NCI-H187 treated with DMSO at 0.1 percent for 48 hours (cell line): Measurements from ENCODE around the gene FGF14.
A peak's percentile ranks its signal among the peaks of the same experiment; 100 is the strongest.

Experiments used
- DNase-seq: peaks from one replicate; lab custom pipeline; 2025; lab: John Stamatoyannopoulos, UW

Gene FGF14

DNA sequence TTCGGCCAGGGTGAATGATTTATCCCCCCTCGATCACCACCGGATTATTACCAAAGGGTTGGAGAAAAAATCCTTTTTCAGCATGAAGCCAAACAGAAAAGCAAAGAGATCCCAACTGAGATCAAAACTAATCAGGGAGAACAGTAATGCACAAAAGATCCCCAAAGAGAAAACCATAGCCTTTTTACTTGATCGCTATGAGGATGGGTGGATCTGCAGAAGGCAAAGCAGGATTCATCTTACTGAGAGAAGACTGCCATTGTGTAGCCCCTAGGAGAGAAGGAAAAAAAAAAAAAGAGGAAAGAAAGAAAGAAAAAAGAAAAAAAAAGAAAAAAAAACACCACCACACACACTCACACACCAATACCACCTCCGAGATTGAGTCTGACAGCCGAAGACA is at the start of gene FGF14:
FGF14 (minus strand) TSS at position 283 of the 400 bp plus-strand sequence.
- DNase-seq: no peak

GRCh38 chr13:102443249-102443648 is 41.4 kb upstream of the FGF14 start:
- no peak for DNase-seq

GRCh38 chr13:102441085-102441484 is 39.2 kb upstream of the FGF14 start:
- DNase-seq: no peak

DNA sequence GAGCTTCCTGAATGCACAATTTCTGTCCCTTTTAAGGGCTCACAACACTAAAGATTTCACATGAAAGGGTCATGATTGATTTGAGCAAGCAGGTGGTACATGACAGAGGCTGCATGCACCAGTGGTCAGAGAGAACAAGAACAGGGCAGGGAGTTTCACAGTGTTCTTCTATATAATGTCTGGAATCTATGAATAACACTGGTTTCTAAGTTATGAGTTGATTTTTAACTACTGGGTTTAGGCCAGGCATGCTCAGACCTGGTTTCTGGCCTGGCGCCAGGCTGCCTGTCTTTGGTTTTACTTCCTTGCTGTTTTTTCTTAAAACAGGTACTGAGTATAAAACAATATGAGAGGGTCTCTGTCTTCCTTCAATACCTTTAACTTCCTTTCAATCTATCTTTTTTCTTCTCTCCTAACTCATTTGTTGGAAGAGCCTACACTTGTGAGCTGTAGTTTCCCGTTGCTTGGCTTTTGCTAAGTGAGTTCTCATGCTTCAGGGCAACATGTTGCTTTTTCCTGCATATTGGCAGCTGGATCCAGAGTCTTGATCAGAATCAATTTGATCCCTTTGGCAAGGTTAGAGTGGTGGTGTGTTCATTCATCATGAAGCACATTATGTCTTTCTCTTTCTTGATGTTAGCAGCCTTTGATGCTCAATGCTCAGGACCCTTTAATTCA is 38.5 kb upstream of the FGF14 start:
- no peak for DNase-seq

GRCh38 chr13:102422690-102423089 is 20.8 kb upstream of the FGF14 start:
- no peak for DNase-seq

DNA sequence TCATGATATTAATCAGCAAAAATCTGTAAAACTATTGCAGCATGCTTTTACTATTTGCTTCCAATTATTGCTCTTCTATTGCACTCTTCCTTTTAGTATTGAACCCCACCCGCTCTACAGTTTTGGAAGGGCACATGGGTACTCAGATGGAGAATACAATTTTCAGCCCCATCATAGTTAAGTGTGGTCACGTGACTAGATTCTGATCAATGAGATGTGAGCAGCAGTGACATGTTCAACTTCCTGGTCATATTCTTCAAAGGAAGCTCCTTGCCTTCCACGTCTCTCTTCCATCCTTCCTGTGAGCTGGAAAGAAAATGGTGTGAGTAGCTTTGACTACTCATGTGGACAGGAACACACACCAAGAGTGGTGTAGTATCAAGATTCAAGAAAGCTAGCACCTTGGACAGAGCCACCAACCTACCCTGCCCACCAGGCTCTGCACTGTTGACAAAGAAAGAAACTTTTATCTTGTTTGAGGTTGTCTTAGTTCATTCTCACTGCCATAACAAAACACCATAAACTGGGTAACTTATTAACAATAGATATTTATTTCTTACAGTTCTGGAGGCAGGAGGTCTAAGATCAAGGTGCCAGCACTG is 3.8 kb upstream of the FGF14 start:
- no peak for DNase-seq

- no peak for DNase-seq
Observed at GRCh38 chr13:102402290-102402689, 442 bp upstream of the FGF14 start.

DNA sequence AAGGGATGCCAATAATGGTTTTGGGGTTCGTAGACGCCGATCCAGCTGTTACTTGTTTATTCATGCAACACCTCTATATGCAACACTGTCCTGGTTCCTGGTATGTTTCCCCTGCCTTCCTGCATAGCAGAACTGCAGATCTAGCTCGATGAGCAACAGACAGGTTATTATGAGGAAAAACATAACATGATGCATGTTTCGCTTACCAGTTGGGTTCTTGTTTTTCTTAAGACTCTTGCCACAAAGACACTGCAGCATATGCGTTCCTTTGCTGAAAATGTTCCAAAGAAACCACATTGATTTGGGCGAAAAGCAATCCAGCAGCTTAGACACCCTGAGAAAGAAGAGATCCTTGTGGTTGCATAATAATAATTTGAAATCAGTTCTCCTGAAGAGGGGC is 583 bp downstream of the FGF14 start:
- no peak for DNase-seq

GRCh38 chr13:102400675-102401145 is 1.1 kb downstream of the FGF14 start:
- DNase-seq: no peak

- DNase-seq: no peak
Observed at GRCh38 chr13:102399791-102400674, 1.8 kb downstream of the FGF14 start.

DNA sequence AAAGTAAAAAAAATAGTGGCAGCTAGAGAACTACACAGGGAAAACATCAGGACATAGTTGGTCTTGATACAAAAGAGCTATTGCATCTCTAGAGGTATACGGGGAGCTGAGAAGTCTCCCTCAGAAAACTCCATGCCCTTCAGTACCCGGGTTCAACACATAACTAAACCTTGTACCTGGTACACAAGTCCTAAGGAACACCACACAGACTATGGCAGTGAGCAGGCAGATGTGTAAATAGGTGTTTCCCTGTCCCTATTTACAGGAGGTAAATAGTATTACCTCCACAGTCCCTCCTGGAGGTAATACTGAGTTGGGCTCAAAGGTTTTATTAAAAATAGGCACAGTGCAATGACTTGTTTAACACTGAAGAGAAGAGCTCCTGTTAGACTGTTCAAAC is 5.9 kb downstream of the FGF14 start:
- DNase-seq: no peak

- DNase-seq: no peak
Observed at GRCh38 chr13:102395174-102395573, 6.7 kb downstream of the FGF14 start.

GRCh38 chr13:102394158-102395053 is 7.4 kb downstream of the FGF14 start:
- DNase-seq: peak; percentile 64

GRCh38 chr13:102392481-102393209 is 9.2 kb downstream of the FGF14 start:
- DNase-seq: no peak

- no peak for DNase-seq
Observed at GRCh38 chr13:102386461-102386860, 15.4 kb downstream of the FGF14 start.

DNA sequence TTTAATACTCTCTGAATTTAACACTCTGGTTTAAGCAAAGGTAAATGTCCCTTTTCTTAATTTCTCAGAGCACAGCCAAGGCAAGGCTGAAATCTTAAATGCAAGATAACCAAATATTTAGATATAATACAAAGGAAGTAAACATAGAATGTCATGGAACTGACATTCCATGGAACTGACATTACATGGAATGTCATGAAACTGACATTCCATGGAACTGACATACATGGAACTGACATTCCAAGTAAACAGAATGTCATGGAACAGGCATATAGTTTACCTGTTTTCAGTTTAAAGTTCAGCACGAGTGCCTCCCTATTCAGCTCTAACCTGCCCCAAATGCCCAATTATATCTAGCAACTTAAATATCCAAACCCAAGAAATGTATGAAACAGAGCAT is 21.8 kb downstream of the FGF14 start:
- no peak for DNase-seq

DNA sequence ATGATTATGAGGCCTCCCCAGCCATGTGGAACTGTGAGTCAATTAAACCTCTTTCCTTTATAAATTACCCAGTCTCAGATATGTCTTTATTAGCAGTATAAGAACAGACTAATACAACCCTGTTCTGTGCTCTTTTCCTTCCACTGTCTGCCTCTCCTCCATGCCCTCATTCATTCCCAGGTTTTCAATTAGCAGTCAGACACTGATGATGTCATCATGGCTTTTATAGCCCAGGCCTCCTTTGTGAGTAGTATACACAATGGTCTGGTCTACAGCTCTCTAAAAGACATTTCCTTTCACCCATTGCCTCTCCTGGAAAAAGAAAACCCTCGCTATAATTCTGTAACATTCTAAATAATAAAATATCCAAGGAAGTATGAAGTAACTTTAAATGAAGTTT is 25.5 kb downstream of the FGF14 start:
- DNase-seq: no peak

DNA sequence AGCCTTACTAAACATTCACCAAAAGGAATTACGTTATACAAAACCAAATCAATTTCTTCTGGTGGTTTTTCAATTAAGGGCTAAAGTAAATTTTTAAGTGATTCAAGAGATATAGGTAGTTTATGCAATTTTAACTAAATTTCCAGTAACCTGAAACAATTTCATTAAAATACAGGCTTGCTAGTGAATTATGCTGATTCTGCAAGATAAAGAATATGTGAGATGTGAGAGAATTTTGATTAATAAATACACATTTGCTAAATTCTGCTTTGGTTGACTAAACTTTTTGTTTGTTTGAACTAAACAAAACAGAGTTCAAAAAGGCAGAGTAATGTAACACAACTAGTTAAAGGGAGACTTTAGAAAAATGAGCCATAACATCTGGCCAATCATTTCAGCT is 27.1 kb downstream of the FGF14 start:
- DNase-seq: no peak

DNA sequence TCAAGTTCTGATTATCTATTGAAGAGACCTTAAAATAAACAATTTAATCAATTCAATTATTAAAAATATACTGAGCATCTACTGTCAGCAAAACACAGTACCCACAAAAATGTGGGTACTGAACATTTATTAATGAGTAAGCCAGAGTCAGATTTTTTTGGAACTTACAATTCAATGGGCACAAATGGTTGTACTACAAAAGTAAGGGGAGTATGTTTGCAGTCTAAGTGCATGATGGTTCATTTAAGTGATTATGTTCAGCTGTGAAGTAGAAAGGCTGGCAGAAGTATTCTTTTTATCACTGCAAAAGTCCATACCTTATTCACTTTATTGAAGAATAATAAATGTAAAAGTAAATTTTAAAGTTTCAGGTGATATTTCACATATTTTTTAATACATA is 27.6 kb downstream of the FGF14 start:
- DNase-seq: no peak

DNA sequence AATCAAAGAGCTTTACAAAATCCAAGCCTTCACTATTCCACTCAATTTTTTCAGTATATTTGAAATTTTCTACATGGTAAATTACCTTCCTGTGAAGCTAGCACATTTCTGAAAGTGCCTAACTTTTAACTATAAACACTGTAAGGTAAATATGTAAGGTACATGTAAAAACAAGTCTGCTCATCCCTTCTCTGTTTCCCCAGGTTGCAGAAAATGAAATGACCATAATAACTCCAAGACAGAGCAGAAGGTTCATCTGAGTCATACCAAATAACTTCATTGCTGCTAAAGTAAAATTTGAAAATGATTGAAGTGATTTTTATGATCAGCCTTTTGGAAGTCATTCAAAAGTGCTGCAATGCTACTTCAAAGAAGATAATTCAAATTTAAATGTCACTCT is 28.6 kb downstream of the FGF14 start:
- DNase-seq: no peak

- DNase-seq: no peak
Observed at GRCh38 chr13:102369302-102369701, 32.5 kb downstream of the FGF14 start.
